Liver (tissue), 9 donors: ENCODE measurements around the gene HOMEZ. TPM values are rescaled to one million over a fixed set of nuclear protein-coding genes. Genes with fewer than 3 reads are reported as not detected.

Experiments
- DNase-seq: peaks from one replicate; pipeline ENCODE4 v3.0.0-alpha.2; 2017; ENCODE audit warnings: low spot score
- H3K27ac ChIP-seq, 2 donors: one replicate each; pipeline ENCODE4 v1.7.0; 2013; ENCODE audit warnings: inconsistent platforms in 2 of 2, low read length in 2 of 2, control low read depth in 1 of 2, low read depth in 1 of 2, mild to moderate bottlenecking in 1 of 2
- H3K27me3 ChIP-seq, 4 donors: one replicate each; pipeline versions ENCODE4 v1.6.1 to v1.7.0; 2013; ENCODE audit warnings: low read length in 3 of 4, inconsistent platforms in 1 of 4, mild to moderate bottlenecking in 1 of 4, moderate library complexity in 1 of 4; ENCODE audit not compliant: control insufficient read depth in 4 of 4, insufficient read depth in 4 of 4
- H3K36me3 ChIP-seq, 4 donors: one replicate each; pipeline versions ENCODE4 v1.6.1 to v1.7.0; 2013; ENCODE audit warnings: low read length in 3 of 4, mild to moderate bottlenecking in 3 of 4, low read depth in 1 of 4, moderate library complexity in 1 of 4; ENCODE audit not compliant: control insufficient read depth in 4 of 4, insufficient read depth in 3 of 4
- H3K4me1 ChIP-seq, 4 donors: one replicate each; pipeline versions ENCODE4 v1.6.1 to v1.7.0; 2013; ENCODE audit warnings: low read length in 3 of 4, mild to moderate bottlenecking in 3 of 4, moderate library complexity in 1 of 4; ENCODE audit not compliant: control insufficient read depth in 4 of 4, insufficient read depth in 4 of 4
- H3K4me3 ChIP-seq, 3 donors: one replicate each; pipeline versions ENCODE4 v1.6.1 to v1.7.0; 2013; ENCODE audit warnings: low read length in 3 of 3, control low read depth in 1 of 3, low read depth in 1 of 3, mild to moderate bottlenecking in 1 of 3
- H3K9ac ChIP-seq, 2 donors: one replicate each; pipeline ENCODE4 v1.7.0; 2013; ENCODE audit warnings: low read length in 2 of 2, mild to moderate bottlenecking in 2 of 2, moderate library complexity in 2 of 2, control low read depth in 1 of 2, low read depth in 1 of 2
- H3K9me3 ChIP-seq, 4 donors: one replicate each; pipeline versions ENCODE4 v1.6.1 to v1.7.0; 2013; ENCODE audit warnings: low read length in 3 of 4; ENCODE audit not compliant: control insufficient read depth in 4 of 4
- EGR1 ChIP-seq, 2 donors: IDR thresholded peaks; 2 replicates each; pipeline ENCODE4 v1.6.1; 2016 to 2018; ENCODE audit warnings: antibody characterized with exemption in 2 of 2, low read depth in 2 of 2
- FOXA1 ChIP-seq: IDR thresholded peaks from 2 replicates; pipeline ENCODE4 v1.6.1; 2016; ENCODE audit warnings: antibody characterized with exemption
- FOXA2 ChIP-seq: IDR thresholded peaks from 2 replicates; pipeline ENCODE4 v1.6.1; 2016; ENCODE audit warnings: antibody characterized with exemption
- GABPA ChIP-seq, 2 donors: IDR thresholded peaks in 1 of 2; conservative IDR thresholded peaks in 1 of 2; 2 replicates each; pipeline ENCODE4 v1.6.1; 2016; ENCODE audit warnings: antibody characterized with exemption in 2 of 2, mild to moderate bottlenecking in 1 of 2, moderate library complexity in 1 of 2
- HNF4A ChIP-seq, 2 donors: conservative IDR thresholded peaks; 2 replicates each; pipeline ENCODE4 v1.6.1; 2016; ENCODE audit warnings: antibody characterized with exemption in 2 of 2, mild to moderate bottlenecking in 2 of 2
- HNF4G ChIP-seq: IDR thresholded peaks from 2 replicates; pipeline ENCODE4 v1.6.1; 2016; ENCODE audit warnings: antibody characterized with exemption
- MAX ChIP-seq: IDR thresholded peaks from 2 replicates; pipeline ENCODE4 v1.6.1; 2016; ENCODE audit warnings: antibody characterized with exemption
- NR2F2 ChIP-seq: IDR thresholded peaks from 2 replicates; pipeline ENCODE4 v1.6.1; 2016; ENCODE audit warnings: antibody characterized with exemption
- RAD21 ChIP-seq, 2 donors: IDR thresholded peaks; 2 replicates each; pipeline ENCODE4 v1.6.1; 2016; ENCODE audit warnings: antibody characterized with exemption in 2 of 2, mild to moderate bottlenecking in 2 of 2
- RXRA ChIP-seq, 2 donors: IDR thresholded peaks; 2 replicates each; pipeline ENCODE4 v1.6.1; 2017 to 2018; ENCODE audit warnings: antibody characterized with exemption in 2 of 2, mild to moderate bottlenecking in 1 of 2
- TAF1 ChIP-seq: conservative IDR thresholded peaks from 2 replicates; pipeline ENCODE4 v1.6.1; 2016; ENCODE audit warnings: antibody characterized with exemption, mild to moderate bottlenecking
- YY1 ChIP-seq: IDR thresholded peaks from 2 replicates; pipeline ENCODE4 v1.6.1; 2016; ENCODE audit warnings: antibody characterized with exemption, mild to moderate bottlenecking
- ZBTB33 ChIP-seq: IDR thresholded peaks from 2 replicates; pipeline ENCODE4 v1.6.1; 2016; ENCODE audit warnings: antibody characterized with exemption
- WGBS: extraction: QIAGEN DNeasy Blood & Tissue Kit; methylation state at CpG from one replicate; pipeline ENCODE4 v1.1.7; 2013; 5-methylcytosine and 5-hydroxymethylcytosine counted together
- polyA plus RNA-seq, 2 donors: library from polyadenylated mRNA; stranded (reverse) in 1 of 2; unstranded in 1 of 2; fragments of 200-250 nt in 1 of 2; fragments of >200 nt in 1 of 2; fragmentation: Nextera tagmentation in 1 of 2; extraction: Ambion mirVana in 1 of 2; gene quantifications; one replicate each; pipeline versions ENCODE4 v1.2.1 to v1.2.3, GENCODE V29; 2013 to 2015
- total RNA-seq, 2 donors: library from RNA; depleted of rRNA; stranded (reverse); fragments of >200 nt; gene quantifications; one replicate each; pipeline ENCODE4 v1.2.3, GENCODE V29; 2014
- donor health status: healthy.
- donor health status: healthy.
- donor health status: healthy.
- donor health status: healthy.
- donor health status: healthy.

The HOMEZ gene
- total and polyA plus RNA-seq, 4 donors = 2.8 to 3.5 (median 3.3) TPM

DNA sequence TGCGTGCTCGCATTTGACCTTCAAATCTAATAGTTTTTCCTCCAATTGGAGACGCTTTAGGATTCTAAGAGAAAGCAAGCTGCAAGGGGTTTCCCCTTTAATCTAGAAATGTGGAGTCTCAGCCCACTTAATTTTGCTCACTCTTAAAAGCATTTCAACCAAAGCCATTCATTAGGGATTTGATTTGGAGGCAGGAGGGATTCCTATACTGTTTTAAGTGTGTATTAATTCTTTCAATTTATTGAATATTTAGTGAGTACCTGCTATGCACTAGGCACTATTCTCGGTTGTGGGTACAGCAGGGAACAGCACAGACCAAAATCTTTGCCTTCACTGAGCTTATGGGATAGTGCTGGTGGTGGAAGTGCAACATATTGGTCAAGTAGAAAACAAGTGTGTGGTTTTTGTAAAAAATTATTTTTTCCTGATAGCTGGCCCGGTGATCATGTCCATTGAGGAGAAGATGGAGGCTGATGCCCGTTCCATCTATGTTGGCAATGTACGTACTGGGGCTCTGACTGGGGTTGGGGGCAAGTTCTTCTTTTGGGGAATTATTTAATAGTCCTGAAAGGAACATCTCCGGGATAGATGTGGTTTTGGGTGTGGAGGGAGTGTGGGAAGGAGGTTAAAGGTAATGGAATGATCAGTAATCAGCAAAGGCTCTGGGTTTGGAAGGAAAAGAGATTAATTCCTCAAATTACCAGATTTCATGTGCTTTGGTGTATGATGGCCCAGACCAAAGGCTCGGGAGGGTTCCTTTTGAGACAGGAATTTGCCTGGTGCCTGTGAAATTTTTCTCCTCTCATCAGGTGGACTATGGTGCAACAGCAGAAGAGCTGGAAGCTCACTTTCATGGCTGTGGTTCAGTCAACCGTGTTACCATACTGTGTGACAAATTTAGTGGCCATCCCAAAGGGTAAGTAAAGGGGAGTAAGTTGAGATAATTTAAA lies 36.9 kb upstream of the HOMEZ start:
- Histone ChIP-seq H3K27me3 (no peaks in the 10 kb centered on the region), H3K4me1 (peaks cover 6 to 25% (median 12%) of the 10 kb centered on the region in 4 donors), H3K27ac (peak overlapping the region; percentile 85 to 93), H3K9me3 (no peaks in the 10 kb centered on the region), H3K4me3 (peak overlapping the region; percentile 92 to 96 (median 92)), H3K36me3 (peaks cover 8 to 22% (median 21%) of the 10 kb centered on the region in 4 donors), H3K9ac (peak overlapping the region; percentile 91 to 95)
- TF ChIP-seq EGR1 (IDR thresholded peaks at IDR 0.05; ENCODE audit: low read depth in 2 of 2) = no peak
- no peak for TF ChIP-seq FOXA2
- no peak for TF ChIP-seq RXRA (IDR thresholded peaks at IDR 0.05)
- TF ChIP-seq NR2F2 = no peak
- TF ChIP-seq HNF4G = no peak
- TF ChIP-seq FOXA1 = no peak
- TF ChIP-seq HNF4A (conservative IDR thresholded peaks at IDR 0.05) = no peak
- TF ChIP-seq TAF1 = no peak
- TF ChIP-seq MAX = no peak
- TF ChIP-seq ZBTB33 = no peak
- no peak for TF ChIP-seq RAD21 (IDR thresholded peaks at IDR 0.05)
- no peak for DNase-seq
- 55% methylated on average over 10 of the region's 10 CpGs for WGBS

GRCh38 chr14:23321572-23322547 lies 35.9 kb upstream of the HOMEZ start:
- 1% methylated on average over 64 of the region's 64 CpGs for WGBS
- TF ChIP-seq HNF4A (conservative IDR thresholded peaks at IDR 0.05) (peak; percentile 44 to 49), TAF1 (peak; percentile 27), YY1 (peak; percentile 12), RXRA (IDR thresholded peaks at IDR 0.05) (no peak), GABPA (IDR thresholded peaks at IDR 0.05 in 1 of 2, conservative IDR thresholded peaks at IDR 0.05 in 1 of 2) (no peak), ZBTB33 (no peak)
- Histone ChIP-seq H3K9ac (peak overlapping the region; percentile 91 to 95), H3K9me3 (no peaks in the 10 kb centered on the region), H3K27me3 (no peaks in the 10 kb centered on the region), H3K4me3 (peak overlapping the region; percentile 92 to 96 (median 92)), H3K27ac (peak overlapping the region; percentile 85 to 93), H3K36me3 (peaks cover 8 to 22% (median 21%) of the 10 kb centered on the region in 4 donors), H3K4me1 (peaks cover 6 to 22% (median 12%) of the 10 kb centered on the region in 4 donors)
- peak; percentile 74 for DNase-seq
